Astrocyte (in vitro differentiated cells and primary cell): ENCODE measurements around the gene ITGBL1.

Experiments
- CTCF ChIP-seq: IDR thresholded peaks from 2 replicates; pipeline ENCODE4 v1.5.1; 2011; ENCODE audit warnings: low read depth, mild to moderate bottlenecking, inconsistent platforms, low read length, moderate library complexity; ENCODE audit not compliant: insufficient read depth
- EZH2 ChIP-seq: IDR thresholded peaks from 2 replicates; pipeline ENCODE4 v1.6.1; 2012; ENCODE audit warnings: mild to moderate bottlenecking, low read length, inconsistent platforms; ENCODE audit not compliant: insufficient read depth

GRCh38 chr13:101706651-101707050, 254.2 kb downstream of the ITGBL1 start:
- TF ChIP-seq CTCF (no peak), EZH2 (no peak)
